ENCODE measurements around the gene DOK3. TPM values are rescaled to one million over a fixed set of nuclear protein-coding genes. Genes with fewer than 3 reads are reported as not detected.

Gene DOK3
- total RNA-seq, 1 experiment from 2014 or later: 12.4 TPM

- Histone ChIP-seq H3K4me1 (ENCODE audit: control insufficient read depth, insufficient read depth, low read length) (peaks cover 35% of the 10 kb centered on the region), H3K4me3 (ENCODE audit: low read depth in 2 of 2, low read length in 2 of 2) (no peak overlapping the region), H3K27me3 (ENCODE audit: control insufficient read depth, insufficient read depth, low read length) (no peaks in the 10 kb centered on the region), H3K36me3 (ENCODE audit: control insufficient read depth, insufficient read depth, low read length) (no peaks in the 10 kb centered on the region; the same call in 1 of the 2 replicates), H3K27ac (ENCODE audit: low read length) (no peak overlapping the region), H3K9me3 (ENCODE audit: control insufficient read depth, insufficient read depth, low read depth, low read length) (no peaks in the 10 kb centered on the region)
- CTCF ChIA-PET: no interaction called here
- ATAC-seq: no peak
- TF ChIP-seq REST (IDR thresholded peaks at IDR 0.05; ENCODE audit: insufficient read depth in 1 of 2, low read depth in 2 of 2, low read length in 1 of 2): no peak
- no peak for TF ChIP-seq POLR2AphosphoS5 (IDR thresholded peaks at IDR 0.05; ENCODE audit: low read depth, low read length)
- no peak for TF ChIP-seq SIN3A (IDR thresholded peaks at IDR 0.05; ENCODE audit: borderline replicate concordance, insufficient read depth, low read depth, low read length)
- no peak for TF ChIP-seq TCF7L2 (IDR thresholded peaks at IDR 0.05; ENCODE audit: low read depth, low read length)
- TF ChIP-seq CTCF (IDR thresholded peaks at IDR 0.05): no peak
- DNase-seq (ENCODE audit: low read depth, low spot score): no peak
- no TSS peak for BruUV-seq (replicated peaks)
- in situ Hi-C loops (cut with HindIII; ENCODE audit: low pct_unique_long_range_greater_than_20kb, low sequenced_read_pairs): no loop called here
- POLR2A ChIA-PET: no interaction called here
- intact Hi-C loops (cut with micrococcal nuclease; ENCODE audit: unreplicated experiment): no loop called here
These were observed 40.5 kb upstream of the DOK3 start for GRCh38 chr5:177550122-177550521.

GRCh38 chr5:177548495-177548894, 38.9 kb upstream of the DOK3 start:
- no peak for ATAC-seq
- ChIA-PET CTCF (no interaction called here), POLR2A (no interaction called here)

More at GRCh38 chr5:177548495-177548894, 38.9 kb upstream of the DOK3 start:
- H3K4me1 ChIP-seq (ENCODE audit: control insufficient read depth, insufficient read depth, low read length): peaks cover 43% of the 10 kb centered on the region
- in situ Hi-C loops (cut with HindIII; ENCODE audit: low pct_unique_long_range_greater_than_20kb, low sequenced_read_pairs) (loop anchor here (10.0 kb wide), 1 partner anchor 46 kb away; the partner anchor contains the start of gene TMED9), intact Hi-C loops (cut with micrococcal nuclease; ENCODE audit: unreplicated experiment) (no loop called here)
- peak overlapping the region; percentile 29; the same call in 1 of the 2 replicates for H3K27ac ChIP-seq (ENCODE audit: low read length)
- no peaks in the 10 kb centered on the region for H3K9me3 ChIP-seq (ENCODE audit: control insufficient read depth, insufficient read depth, low read depth, low read length)
- no peak for DNase-seq (ENCODE audit: low read depth, low spot score)
- no peaks in the 10 kb centered on the region; the same call in 1 of the 2 replicates for H3K36me3 ChIP-seq (ENCODE audit: control insufficient read depth, insufficient read depth, low read length)
- no TSS peak for BruUV-seq (replicated peaks)
- no peak for TF ChIP-seq SIN3A (IDR thresholded peaks at IDR 0.05; ENCODE audit: borderline replicate concordance, insufficient read depth, low read depth, low read length)
- TF ChIP-seq REST (IDR thresholded peaks at IDR 0.05; ENCODE audit: insufficient read depth in 1 of 2, low read depth in 2 of 2, low read length in 1 of 2): no peak
- no peak for TF ChIP-seq CTCF (IDR thresholded peaks at IDR 0.05)
- no peak for TF ChIP-seq TCF7L2 (IDR thresholded peaks at IDR 0.05; ENCODE audit: low read depth, low read length)
- no peak for TF ChIP-seq POLR2AphosphoS5 (IDR thresholded peaks at IDR 0.05; ENCODE audit: low read depth, low read length)
- no peaks in the 10 kb centered on the region for H3K27me3 ChIP-seq (ENCODE audit: control insufficient read depth, insufficient read depth, low read length)
- no peak overlapping the region for H3K4me3 ChIP-seq (ENCODE audit: low read depth in 2 of 2, low read length in 2 of 2)
